ENCODE measurements around the gene SLCO3A1.

The SLCO3A1 gene

GRCh38 chr15:92128788-92129187, 275.3 kb downstream of the SLCO3A1 start:
- no peak for DNase-seq (ENCODE audit: low spot score)

- DNase-seq (ENCODE audit: low spot score), result no peak
These were observed 276.7 kb downstream of the SLCO3A1 start for GRCh38 chr15:92130244-92130643.

- no peak for DNase-seq (ENCODE audit: low spot score)
These were observed 277.4 kb downstream of the SLCO3A1 start for GRCh38 chr15:92130906-92131305.

GRCh38 chr15:92132982-92133755, 279.7 kb downstream of the SLCO3A1 start:
- no peak for DNase-seq (ENCODE audit: low spot score)

- no peak for DNase-seq (ENCODE audit: low spot score)
These were observed 287.3 kb downstream of the SLCO3A1 start for GRCh38 chr15:92140796-92141195.

GRCh38 chr15:92141607-92142006, 288.1 kb downstream of the SLCO3A1 start:
- no peak for DNase-seq (ENCODE audit: low spot score)

- DNase-seq (ENCODE audit: low spot score), result no peak
These were observed 289.0 kb downstream of the SLCO3A1 start for GRCh38 chr15:92142242-92143232.

GRCh38 chr15:92143765-92144164, 290.3 kb downstream of the SLCO3A1 start:
- DNase-seq (ENCODE audit: low spot score), result no peak

GRCh38 chr15:92146511-92147150, 293.1 kb downstream of the SLCO3A1 start:
- DNase-seq (ENCODE audit: low spot score), result no peak

GRCh38 chr15:92149029-92149428, 295.5 kb downstream of the SLCO3A1 start:
- DNase-seq (ENCODE audit: low spot score), result peak; percentile 41

- DNase-seq (ENCODE audit: low spot score), result no peak
These were observed 296.0 kb downstream of the SLCO3A1 start for GRCh38 chr15:92149465-92149864.

GRCh38 chr15:92151168-92151567, 297.7 kb downstream of the SLCO3A1 start:
- DNase-seq (ENCODE audit: low spot score), result no peak

- DNase-seq (ENCODE audit: low spot score), result no peak
These were observed 298.2 kb downstream of the SLCO3A1 start for GRCh38 chr15:92151741-92152140.

- DNase-seq (ENCODE audit: low spot score), result no peak
These were observed 299.5 kb downstream of the SLCO3A1 start for GRCh38 chr15:92152983-92153382.

GRCh38 chr15:92153620-92154019, 300.1 kb downstream of the SLCO3A1 start:
- DNase-seq (ENCODE audit: low spot score), result no peak

GRCh38 chr15:92155934-92156333, 302.4 kb downstream of the SLCO3A1 start:
- no peak for DNase-seq (ENCODE audit: low spot score)

- DNase-seq (ENCODE audit: low spot score), result no peak
These were observed 304.3 kb downstream of the SLCO3A1 start for GRCh38 chr15:92157666-92158298.

- DNase-seq (ENCODE audit: low spot score), result no peak
These were observed 304.9 kb downstream of the SLCO3A1 start for GRCh38 chr15:92158426-92158825.

- DNase-seq (ENCODE audit: low spot score), result no peak
These were observed 306.0 kb downstream of the SLCO3A1 start for GRCh38 chr15:92159481-92159880.

GRCh38 chr15:92159906-92160841, 306.7 kb downstream of the SLCO3A1 start:
- DNase-seq (ENCODE audit: low spot score), result no peak

Data from AG08396 (cell line).